ENCODE data around the gene MYL10. TPM values are rescaled to one million over a fixed set of nuclear protein-coding genes. Genes with fewer than 3 reads are reported as not detected.
A peak's percentile ranks its signal among the peaks of the same experiment; 100 is the strongest.
"Not testable (repeated sequence)": the region's sequence is repeated elsewhere in the genome, so short reads cannot be mapped to it uniquely, and the experiment has no call there.

Gene MYL10
- total RNA-seq, 1 experiment from 2014 or later, result 0.30 TPM

DNA sequence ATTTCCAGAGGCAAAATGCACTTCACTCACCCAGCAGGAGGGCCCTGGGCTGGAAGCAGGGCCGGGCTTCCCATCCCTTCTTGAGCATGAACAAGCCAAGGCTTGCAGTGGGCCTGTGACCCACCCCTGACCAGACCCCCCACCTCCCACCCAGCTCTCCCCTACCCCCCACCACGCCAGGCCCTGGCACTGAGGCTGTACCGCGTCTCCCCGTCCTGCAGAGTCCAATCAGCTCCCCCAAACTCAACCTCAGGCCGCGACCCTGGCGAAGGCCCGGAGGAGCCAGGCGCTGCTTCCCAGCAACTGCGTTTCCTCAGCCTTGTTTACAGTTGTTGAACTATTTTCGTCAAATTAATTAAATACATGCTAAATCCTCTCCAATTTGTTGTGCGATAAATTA, 16.9 kb upstream of the MYL10 start:
- no TSS peak for BruUV-seq (replicated peaks)
- H3K27me3 ChIP-seq (replicated peaks; ENCODE audit: insufficient read depth, low read depth, low read length, poor library complexity), result no peaks in the 10 kb centered on the region
- DNase-seq (ENCODE audit: low spot score), result no peak
- no peak overlapping the region for H3K4me3 ChIP-seq (ENCODE audit: low read depth, low read length, poor library complexity, severe bottlenecking)
- no peak for TF ChIP-seq EZH2 (IDR thresholded peaks at IDR 0.05; ENCODE audit: borderline replicate concordance, low read depth, low read length, poor library complexity, severe bottlenecking)
- TF ChIP-seq, protein P1, sequence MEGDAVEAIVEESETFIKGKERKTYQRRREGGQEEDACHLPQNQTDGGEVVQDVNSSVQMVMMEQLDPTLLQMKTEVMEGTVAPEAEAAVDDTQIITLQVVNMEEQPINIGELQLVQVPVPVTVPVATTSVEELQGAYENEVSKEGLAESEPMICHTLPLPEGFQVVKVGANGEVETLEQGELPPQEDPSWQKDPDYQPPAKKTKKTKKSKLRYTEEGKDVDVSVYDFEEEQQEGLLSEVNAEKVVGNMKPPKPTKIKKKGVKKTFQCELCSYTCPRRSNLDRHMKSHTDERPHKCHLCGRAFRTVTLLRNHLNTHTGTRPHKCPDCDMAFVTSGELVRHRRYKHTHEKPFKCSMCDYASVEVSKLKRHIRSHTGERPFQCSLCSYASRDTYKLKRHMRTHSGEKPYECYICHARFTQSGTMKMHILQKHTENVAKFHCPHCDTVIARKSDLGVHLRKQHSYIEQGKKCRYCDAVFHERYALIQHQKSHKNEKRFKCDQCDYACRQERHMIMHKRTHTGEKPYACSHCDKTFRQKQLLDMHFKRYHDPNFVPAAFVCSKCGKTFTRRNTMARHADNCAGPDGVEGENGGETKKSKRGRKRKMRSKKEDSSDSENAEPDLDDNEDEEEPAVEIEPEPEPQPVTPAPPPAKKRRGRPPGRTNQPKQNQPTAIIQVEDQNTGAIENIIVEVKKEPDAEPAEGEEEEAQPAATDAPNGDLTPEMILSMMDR (conservative IDR thresholded peaks at IDR 0.05; ENCODE audit: low read depth, low read length), result no peak
- POLR2A ChIA-PET (ENCODE audit: low non-redundant PET), result no interaction called here
- no peak overlapping the region for H3K27ac ChIP-seq (ENCODE audit: low read depth, low read length, poor library complexity, severe bottlenecking)
- intact Hi-C loops (cut with micrococcal nuclease; ENCODE audit: unreplicated experiment), result no loop called here
- H3K4me1 ChIP-seq (ENCODE audit: insufficient read depth, low read length, poor library complexity, severe bottlenecking), result peaks cover 5% of the 10 kb centered on the region
- CTCF ChIA-PET, result no interaction called here
- H3K36me3 ChIP-seq (ENCODE audit: insufficient read depth, low read length, poor library complexity, severe bottlenecking), result no peaks in the 10 kb centered on the region
- H3K9me3 ChIP-seq (ENCODE audit: low read depth, low read length, poor library complexity, severe bottlenecking), result no peaks in the 10 kb centered on the region

DNA sequence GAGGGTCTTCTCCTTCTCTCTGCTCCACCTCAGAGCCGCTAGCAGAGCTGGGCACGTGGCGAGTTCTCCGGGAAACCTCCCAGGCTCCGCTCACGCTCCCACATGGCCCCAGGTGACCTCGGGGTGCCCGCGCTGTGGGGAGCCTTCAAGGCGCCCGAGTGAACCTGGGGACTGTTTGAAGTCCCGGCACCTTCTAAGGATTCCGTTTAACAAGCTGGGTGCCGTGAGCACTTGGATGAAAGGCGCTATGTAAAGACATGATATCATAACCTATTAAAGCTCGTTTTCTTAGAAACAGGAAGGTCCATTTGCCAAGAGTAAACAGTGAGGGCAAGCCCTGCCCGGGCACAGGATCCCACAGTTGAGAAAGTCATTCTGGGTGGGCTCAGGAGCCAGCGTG, 15.8 kb upstream of the MYL10 start:
- Histone ChIP-seq H3K4me1 (ENCODE audit: insufficient read depth, low read length, poor library complexity, severe bottlenecking) (no peaks in the 10 kb centered on the region), H3K4me3 (ENCODE audit: low read depth, low read length, poor library complexity, severe bottlenecking) (no peak overlapping the region), H3K27me3 (replicated peaks; ENCODE audit: insufficient read depth, low read depth, low read length, poor library complexity) (no peaks in the 10 kb centered on the region), H3K27ac (ENCODE audit: low read depth, low read length, poor library complexity, severe bottlenecking) (no peak overlapping the region), H3K36me3 (ENCODE audit: insufficient read depth, low read length, poor library complexity, severe bottlenecking) (no peaks in the 10 kb centered on the region), H3K9me3 (ENCODE audit: low read depth, low read length, poor library complexity, severe bottlenecking) (no peaks in the 10 kb centered on the region)
- DNase-seq (ENCODE audit: low spot score), result no peak
- intact Hi-C loops (cut with micrococcal nuclease; ENCODE audit: unreplicated experiment), result no loop called here
- TF ChIP-seq, protein P1 (conservative IDR thresholded peaks at IDR 0.05; ENCODE audit: low read depth, low read length), result no peak
- TF ChIP-seq EZH2 (IDR thresholded peaks at IDR 0.05; ENCODE audit: borderline replicate concordance, low read depth, low read length, poor library complexity, severe bottlenecking), result no peak
- BruUV-seq (replicated peaks), result no TSS peak
- ChIA-PET POLR2A (ENCODE audit: low non-redundant PET) (no interaction called here), CTCF (no interaction called here)

DNA sequence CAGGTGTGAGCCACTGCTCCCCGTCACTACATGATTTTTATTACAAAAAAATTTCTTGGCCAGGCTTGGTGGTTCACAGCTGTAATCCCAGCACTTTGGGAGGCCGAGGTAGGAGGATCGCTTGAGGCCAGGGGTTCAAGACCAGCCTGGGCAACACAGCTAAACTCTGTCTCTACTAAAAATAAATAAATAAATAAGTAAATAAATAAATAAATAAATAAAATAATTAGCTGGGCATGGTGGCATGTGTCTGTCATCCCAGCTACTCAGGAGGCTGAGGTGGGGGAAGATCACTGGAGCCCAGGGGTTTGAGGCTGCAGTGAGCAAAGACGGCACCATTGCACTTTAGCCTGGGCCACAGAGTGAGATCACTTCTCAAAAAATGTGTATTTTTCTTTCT, 10.0 kb upstream of the MYL10 start:
- H3K9me3 ChIP-seq (ENCODE audit: low read depth, low read length, poor library complexity, severe bottlenecking); CTCF ChIA-PET: not testable (repeated sequence)

DNA sequence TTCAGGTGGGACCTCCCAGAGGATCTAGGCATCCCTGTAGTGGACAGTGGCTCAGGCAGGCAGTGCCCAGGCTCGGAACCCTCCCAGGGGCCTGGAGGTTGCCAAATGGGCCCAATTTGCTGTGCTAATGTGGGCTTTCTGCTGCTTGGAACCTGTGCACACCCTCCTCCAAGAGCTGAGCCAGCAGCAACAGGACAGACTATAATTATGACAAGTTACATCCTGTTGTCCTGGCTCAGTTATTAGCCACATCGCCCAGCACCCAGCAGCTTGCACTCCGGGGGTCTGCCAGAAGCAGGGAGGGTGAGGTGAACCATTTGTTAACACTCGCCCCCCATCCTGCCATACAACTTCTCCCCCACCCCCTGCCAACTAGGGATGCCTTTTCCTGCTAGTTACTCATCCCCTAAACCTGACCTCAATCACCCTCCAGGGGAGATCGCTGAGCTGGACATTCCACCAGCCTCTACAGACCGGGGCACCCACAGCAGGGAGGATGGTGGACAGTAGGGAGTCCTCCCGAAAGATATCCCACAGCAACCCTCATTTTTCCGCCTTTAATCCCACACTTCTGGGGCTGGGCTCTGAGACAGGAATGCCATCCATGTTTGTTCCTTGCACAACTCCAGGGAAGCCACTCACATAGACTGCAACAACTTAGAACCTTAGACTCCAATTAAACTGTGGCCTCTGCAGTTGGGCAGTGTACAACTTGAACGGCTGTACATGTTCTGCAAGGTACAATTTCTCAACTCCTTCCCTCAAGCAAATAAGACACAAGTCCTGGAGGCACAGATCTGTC, 7.9 kb upstream of the MYL10 start:
- no peak overlapping the region for H3K4me3 ChIP-seq (ENCODE audit: low read depth, low read length, poor library complexity, severe bottlenecking)
- no peaks in the 10 kb centered on the region for H3K27me3 ChIP-seq (replicated peaks; ENCODE audit: insufficient read depth, low read depth, low read length, poor library complexity)
- intact Hi-C loops (cut with micrococcal nuclease; ENCODE audit: unreplicated experiment), result no loop called here
- no peaks in the 10 kb centered on the region for H3K36me3 ChIP-seq (ENCODE audit: insufficient read depth, low read length, poor library complexity, severe bottlenecking)
- peak; percentile 46 for DNase-seq (ENCODE audit: low spot score)
- peaks cover 19% of the 10 kb centered on the region for H3K4me1 ChIP-seq (ENCODE audit: insufficient read depth, low read length, poor library complexity, severe bottlenecking)
- TF ChIP-seq, protein P1 (conservative IDR thresholded peaks at IDR 0.05; ENCODE audit: low read depth, low read length), result no peak
- no peak for TF ChIP-seq EZH2 (IDR thresholded peaks at IDR 0.05; ENCODE audit: borderline replicate concordance, low read depth, low read length, poor library complexity, severe bottlenecking)
- POLR2A ChIA-PET (ENCODE audit: low non-redundant PET), result no interaction called here
- no TSS peak for BruUV-seq (replicated peaks)
- CTCF ChIA-PET, result interaction anchor here (0.7 kb wide), 1 partner anchor 35 kb away, joined by 3 read pairs; no protein-coding TSS in a partner anchor
- no peak overlapping the region for H3K27ac ChIP-seq (ENCODE audit: low read depth, low read length, poor library complexity, severe bottlenecking)
- H3K9me3 ChIP-seq (ENCODE audit: low read depth, low read length, poor library complexity, severe bottlenecking), result no peaks in the 10 kb centered on the region

More for the DNA sequence above, 10.0 kb upstream of the MYL10 start:
- H3K27ac ChIP-seq (ENCODE audit: low read depth, low read length, poor library complexity, severe bottlenecking); H3K4me3 ChIP-seq (ENCODE audit: low read depth, low read length, poor library complexity, severe bottlenecking); H3K27me3 ChIP-seq (replicated peaks; ENCODE audit: insufficient read depth, low read depth, low read length, poor library complexity); intact Hi-C loops (cut with micrococcal nuclease; ENCODE audit: unreplicated experiment); BruUV-seq (replicated peaks); DNase-seq (ENCODE audit: low spot score); H3K36me3 ChIP-seq (ENCODE audit: insufficient read depth, low read length, poor library complexity, severe bottlenecking); POLR2A ChIA-PET (ENCODE audit: low non-redundant PET): not testable (repeated sequence)
- H3K4me1 ChIP-seq (ENCODE audit: insufficient read depth, low read length, poor library complexity, severe bottlenecking), result peaks cover 19% of the 10 kb centered on the region

Data from A673 (cell line).